Liver (tissue), 2 donors: Measurements from ENCODE around the gene ZNF285.

Experiments used
- SP1 ChIP-seq: IDR thresholded peaks from 2 replicates; pipeline ENCODE4 v1.6.1; 2018; ENCODE audit warnings: antibody characterized with exemption, mild to moderate bottlenecking
- TF ChIP-seq, protein P1 (sequence below): IDR thresholded peaks from 2 replicates; pipeline ENCODE4 v1.6.1; 2016; ENCODE audit warnings: antibody characterized with exemption
- donor health status: healthy.

DNA sequence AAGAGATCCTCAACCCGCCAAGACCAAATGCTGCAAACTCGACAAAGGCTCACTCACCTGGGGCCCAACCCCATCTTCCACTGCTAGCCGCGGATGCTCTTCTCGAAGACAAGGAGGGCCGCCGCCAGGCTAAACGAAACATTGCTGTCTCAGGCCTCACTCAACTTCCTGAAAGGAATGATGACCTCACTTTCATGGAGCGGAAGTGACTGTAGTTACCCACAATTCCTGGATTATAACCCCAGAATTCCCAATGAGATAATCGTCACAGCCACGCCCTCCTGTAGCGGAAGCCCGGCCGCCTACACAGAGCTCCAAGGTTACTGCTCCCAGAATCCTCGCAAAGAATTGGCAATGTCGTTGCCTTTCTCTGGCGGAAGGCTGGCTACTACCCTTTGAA lies 34.4 kb downstream of the ZNF285 start:
- no peak for TF ChIP-seq SP1
- TF ChIP-seq, protein P1, sequence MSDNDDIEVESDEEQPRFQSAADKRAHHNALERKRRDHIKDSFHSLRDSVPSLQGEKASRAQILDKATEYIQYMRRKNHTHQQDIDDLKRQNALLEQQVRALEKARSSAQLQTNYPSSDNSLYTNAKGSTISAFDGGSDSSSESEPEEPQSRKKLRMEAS, result no peak
